Esophagus (tissue), 2 donors: ENCODE data around the gene ASTE1. TPM values are rescaled to one million over a fixed set of nuclear protein-coding genes. Genes with fewer than 3 reads are reported as not detected.

Source experiments
- H3K27ac ChIP-seq, 2 donors: one replicate each; pipeline ENCODE4 v1.5.1; 2013; ENCODE audit warnings: low read depth in 2 of 2, mild to moderate bottlenecking in 2 of 2, inconsistent platforms in 1 of 2, low read length in 1 of 2, moderate library complexity in 1 of 2
- H3K27me3 ChIP-seq, 2 donors: one replicate each; pipeline ENCODE4 v1.6.1; 2013; ENCODE audit warnings: low read length in 2 of 2, control low read depth in 1 of 2, mild to moderate bottlenecking in 1 of 2; ENCODE audit not compliant: insufficient read depth in 2 of 2, control insufficient read depth in 1 of 2
- H3K36me3 ChIP-seq, 2 donors: one replicate each; pipeline ENCODE4 v1.6.1; 2013; ENCODE audit warnings: low read length in 1 of 2; ENCODE audit not compliant: control insufficient read depth in 2 of 2, insufficient read depth in 2 of 2
- H3K4me1 ChIP-seq, 2 donors: one replicate each; pipeline ENCODE4 v1.6.1; 2013; ENCODE audit warnings: low read length in 1 of 2; ENCODE audit not compliant: control insufficient read depth in 2 of 2, insufficient read depth in 2 of 2
- H3K4me3 ChIP-seq, 2 donors: one replicate each; pipeline ENCODE4 v1.5.1; 2013; ENCODE audit warnings: low read length in 2 of 2, mild to moderate bottlenecking in 2 of 2, low read depth in 1 of 2, moderate library complexity in 1 of 2
- H3K9me3 ChIP-seq, 2 donors: one replicate each; pipeline ENCODE4 v1.6.1; 2013; ENCODE audit warnings: mild to moderate bottlenecking in 2 of 2, low read depth in 1 of 2, low read length in 1 of 2, moderate library complexity in 1 of 2; ENCODE audit not compliant: control insufficient read depth in 2 of 2, insufficient read depth in 1 of 2
- WGBS, 2 donors: extraction: QIAGEN DNeasy Blood & Tissue Kit; methylation state at CpG; one replicate each; pipeline ENCODE4 v1.1.7; 2013; 5-methylcytosine and 5-hydroxymethylcytosine counted together
- polyA plus RNA-seq, 2 donors: library from polyadenylated mRNA; stranded (reverse); fragments of 200-250 nt; gene quantifications; one replicate each; pipeline ENCODE4 v1.2.3, GENCODE V29; 2013
- donor health status: healthy with polysubstance abuse.
- donor health status: Bipolar disorder and iron deficiency.

Gene ASTE1
- polyA plus RNA-seq, 2 donors, result 1.6 to 2.9 TPM

DNA sequence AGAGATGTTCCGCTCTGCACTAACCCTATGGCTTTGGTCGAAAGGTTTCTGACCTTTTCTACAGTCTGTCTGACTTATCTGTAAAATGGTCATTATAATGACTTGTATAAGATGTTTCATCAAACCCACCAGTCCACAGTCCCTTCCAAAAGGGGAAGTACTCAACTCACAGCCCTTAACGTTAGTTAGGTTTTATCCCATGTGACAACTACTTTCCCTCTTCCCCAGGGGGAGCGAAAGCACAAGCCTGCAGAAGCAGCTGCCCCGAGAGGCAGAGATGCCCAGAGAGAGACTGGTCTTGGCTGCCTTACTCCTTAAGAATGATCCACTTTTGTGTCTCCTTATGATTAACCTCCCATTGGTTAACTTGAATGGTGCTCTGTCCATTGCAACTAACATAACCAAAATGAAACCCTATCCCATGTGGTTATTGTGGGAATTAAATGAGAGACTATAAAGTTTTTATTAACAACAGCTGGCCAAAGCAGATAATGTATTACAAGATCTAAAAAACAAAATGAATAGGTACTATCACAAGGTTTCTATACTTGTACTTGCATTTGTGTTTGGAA lies 6.4 kb downstream of the ASTE1 start:
- Histone ChIP-seq H3K27ac (no peak overlapping the region), H3K27me3 (no peaks in the 10 kb centered on the region), H3K4me3 (no peak overlapping the region), H3K9me3 (no peaks in the 10 kb centered on the region), H3K4me1 (no peaks in the 10 kb centered on the region), H3K36me3 (no peaks in the 10 kb centered on the region)
- WGBS, 2 donors, result 78 to 80% methylated on average over 5 of the region's 5 CpGs

DNA sequence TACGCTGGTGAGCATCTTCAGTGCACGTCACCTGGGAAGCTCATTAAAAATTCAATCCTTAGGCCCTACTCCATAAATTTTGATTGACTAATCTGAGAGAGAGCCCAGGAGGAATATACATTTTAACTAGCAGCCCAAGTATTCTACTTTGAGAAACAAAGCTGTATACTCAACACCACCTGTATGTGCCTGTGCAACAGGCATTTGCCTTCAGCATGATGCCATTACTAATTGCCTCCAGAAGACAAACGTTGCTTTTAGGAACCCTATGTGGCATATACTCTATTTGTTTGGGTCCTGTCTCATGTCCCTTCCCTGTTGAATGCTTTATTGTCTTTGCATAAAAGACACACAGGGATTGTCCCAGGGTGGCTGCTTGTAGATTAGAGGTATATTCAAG lies 7.7 kb downstream of the ASTE1 start:
- Histone ChIP-seq H3K4me1 (no peaks in the 10 kb centered on the region), H3K9me3 (no peaks in the 10 kb centered on the region), H3K27me3 (no peaks in the 10 kb centered on the region), H3K36me3 (peaks cover 0 to 1% of the 10 kb centered on the region in 2 donors), H3K4me3 (no peak overlapping the region), H3K27ac (no peak overlapping the region)
- WGBS, 2 donors, result 83 to 89% methylated on average over 3 of the region's 3 CpGs

GRCh38 chr3:131009698-131010097 lies 16.9 kb downstream of the ASTE1 start:
- H3K9me3 ChIP-seq, result no peaks in the 10 kb centered on the region
- no peaks in the 10 kb centered on the region for H3K4me1 ChIP-seq
- H3K36me3 ChIP-seq, result peaks cover 0 to 3% of the 10 kb centered on the region in 2 donors
- H3K27ac ChIP-seq, result peak overlapping the region in 1 of 2 donors; percentile 25
- 86 to 88% methylated on average over 1 of the region's 1 CpG for WGBS, 2 donors
- no peaks in the 10 kb centered on the region for H3K27me3 ChIP-seq
- no peak overlapping the region for H3K4me3 ChIP-seq

DNA sequence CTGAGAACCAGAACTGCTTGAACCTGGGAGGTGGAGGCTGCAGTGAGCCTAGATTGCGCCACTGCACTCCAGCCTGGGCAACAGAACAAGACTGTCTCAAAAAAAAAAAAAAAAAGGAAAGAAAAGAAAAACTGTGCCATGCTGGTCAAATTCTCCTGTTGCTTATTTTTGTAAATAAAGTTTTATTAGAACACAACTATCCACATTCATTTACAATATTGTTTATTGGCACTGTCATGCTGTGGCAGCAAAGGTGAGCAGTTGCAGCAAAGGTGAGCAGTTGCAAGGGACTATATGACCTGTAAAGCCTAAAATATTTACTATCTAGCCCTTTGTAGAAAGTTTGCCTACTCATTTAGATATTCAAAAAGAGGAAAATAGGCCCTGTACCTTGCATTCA lies 18.3 kb downstream of the ASTE1 start:
- no peak overlapping the region for H3K4me3 ChIP-seq
- no peaks in the 10 kb centered on the region for H3K27me3 ChIP-seq
- no peaks in the 10 kb centered on the region for H3K9me3 ChIP-seq
- WGBS, 2 donors, result 96 to 100% methylated on average over 1 of the region's 1 CpG
- H3K27ac ChIP-seq, result no peak overlapping the region
- no peaks in the 10 kb centered on the region for H3K4me1 ChIP-seq
- peaks cover 0 to 3% of the 10 kb centered on the region in 2 donors for H3K36me3 ChIP-seq

GRCh38 chr3:131007782-131008181 lies 18.8 kb downstream of the ASTE1 start:
- no peaks in the 10 kb centered on the region for H3K27me3 ChIP-seq
- peaks cover 0 to 3% of the 10 kb centered on the region in 2 donors for H3K36me3 ChIP-seq
- H3K27ac ChIP-seq, result no peak overlapping the region
- no peak overlapping the region for H3K4me3 ChIP-seq
- 98 to 100% methylated on average over 2 of the region's 2 CpGs for WGBS, 2 donors
- H3K9me3 ChIP-seq, result no peaks in the 10 kb centered on the region
- H3K4me1 ChIP-seq, result no peaks in the 10 kb centered on the region

- Histone ChIP-seq H3K9me3 (no peaks in the 10 kb centered on the region), H3K4me1 (no peaks in the 10 kb centered on the region), H3K4me3 (no peak overlapping the region), H3K27me3 (no peaks in the 10 kb centered on the region), H3K36me3 (peaks cover 0 to 3% of the 10 kb centered on the region in 2 donors), H3K27ac (no peak overlapping the region)
- 98% methylated on average over 2 of the region's 2 CpGs for WGBS, 2 donors
Observed at GRCh38 chr3:131007256-131007655, 19.4 kb downstream of the ASTE1 start.

GRCh38 chr3:131004603-131005002 lies 22.0 kb downstream of the ASTE1 start:
- no peak overlapping the region for H3K27ac ChIP-seq
- H3K4me1 ChIP-seq, result no peaks in the 10 kb centered on the region
- H3K9me3 ChIP-seq, result no peaks in the 10 kb centered on the region
- no peaks in the 10 kb centered on the region for H3K27me3 ChIP-seq
- 94 to 96% methylated on average over 1 of the region's 1 CpG for WGBS, 2 donors
- H3K36me3 ChIP-seq, result peaks cover 0 to 3% of the 10 kb centered on the region in 2 donors
- H3K4me3 ChIP-seq, result no peak overlapping the region

DNA sequence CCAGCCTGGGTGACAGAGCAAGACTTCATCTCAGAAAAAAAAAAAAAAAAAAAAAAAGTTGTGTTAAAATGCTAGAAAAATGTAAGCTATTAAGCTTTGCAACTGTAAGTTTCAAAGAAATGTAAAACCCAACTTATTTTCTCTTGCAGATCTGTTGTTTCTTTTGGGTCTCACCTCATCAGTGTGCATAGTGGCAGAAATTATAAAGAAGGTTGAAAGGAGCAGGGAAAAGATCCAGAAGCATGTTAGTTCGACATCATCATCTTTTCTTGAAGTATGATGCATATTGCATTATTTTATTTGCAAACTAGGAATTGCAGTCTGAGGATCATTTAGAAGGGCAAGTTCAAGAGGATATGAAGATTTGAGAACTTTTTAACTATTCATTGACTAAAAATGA lies 25.6 kb downstream of the ASTE1 start:
- Histone ChIP-seq H3K4me1 (no peaks in the 10 kb centered on the region), H3K9me3 (no peaks in the 10 kb centered on the region), H3K27me3 (no peaks in the 10 kb centered on the region), H3K27ac (no peak overlapping the region), H3K4me3 (no peak overlapping the region), H3K36me3 (peaks cover 0 to 3% of the 10 kb centered on the region in 2 donors)
- 91 to 95% methylated on average over 1 of the region's 1 CpG for WGBS, 2 donors

DNA sequence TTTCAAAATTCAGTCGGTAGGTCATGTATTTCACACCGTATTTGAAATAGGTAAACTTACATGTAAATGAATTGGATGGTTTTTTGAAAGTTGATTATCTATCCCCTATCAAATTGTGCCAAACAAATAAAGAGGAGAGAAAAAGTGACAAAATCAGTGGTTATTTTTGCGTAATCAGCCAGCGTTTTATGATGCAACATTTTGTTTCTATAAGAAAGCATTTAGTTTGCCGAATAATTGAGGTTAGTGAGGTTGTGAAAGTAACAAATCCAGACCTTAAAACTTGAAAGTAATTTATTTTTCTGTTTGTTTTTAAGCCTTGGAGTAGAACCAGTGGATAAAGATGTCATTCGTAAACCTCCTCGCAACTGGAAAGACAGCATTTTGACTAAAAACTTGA lies 29.3 kb downstream of the ASTE1 start:
- Histone ChIP-seq H3K9me3 (no peaks in the 10 kb centered on the region), H3K4me1 (no peaks in the 10 kb centered on the region), H3K27me3 (no peaks in the 10 kb centered on the region), H3K36me3 (no peaks in the 10 kb centered on the region), H3K27ac (no peak overlapping the region), H3K4me3 (no peak overlapping the region)
- 92 to 94% methylated on average over 7 of the region's 7 CpGs for WGBS, 2 donors

- WGBS, 2 donors, result 79 to 84% methylated on average over 3 of the region's 3 CpGs
Observed at GRCh38 chr3:130992344-130992743, 34.3 kb downstream of the ASTE1 start.

More at GRCh38 chr3:130992344-130992743, 34.3 kb downstream of the ASTE1 start:
- no peaks in the 10 kb centered on the region for H3K4me1 ChIP-seq
- H3K27me3 ChIP-seq, result no peaks in the 10 kb centered on the region
- H3K36me3 ChIP-seq, result peaks cover 0 to 4% of the 10 kb centered on the region in 2 donors
- H3K4me3 ChIP-seq, result no peak overlapping the region
- no peaks in the 10 kb centered on the region for H3K9me3 ChIP-seq
- no peak overlapping the region for H3K27ac ChIP-seq
